Stomach (tissue), 9 donors: Measurements from ENCODE around the gene ESD. TPM values are rescaled to one million over a fixed set of nuclear protein-coding genes. Genes with fewer than 3 reads are reported as not detected.
"Not testable (repeated sequence)": the region's sequence is repeated elsewhere in the genome, so short reads cannot be mapped to it uniquely, and the experiment has no call there.

Source experiments
- DNase-seq, 2 donors: peaks; one replicate each; pipeline versions ENCODE4 v3.0.0 to v3.0.0-alpha.2; 2013 to 2019
- H3K27ac ChIP-seq, 5 donors: fragments of 200-600 bp in 4 of 5; sonication (generic) in 4 of 5; one replicate each; pipeline ENCODE4 v1.5.1; 2013 to 2019; ENCODE audit warnings: mild to moderate bottlenecking in 1 of 5, moderate library complexity in 1 of 5
- H3K27me3 ChIP-seq, 3 donors: fragments of 200-600 bp; sonication (generic); one replicate each; pipeline ENCODE4 v1.5.1; 2017 to 2019; ENCODE audit warnings: mixed run types in 1 of 3
- H3K36me3 ChIP-seq, 4 donors: fragments of 200-600 bp; sonication (generic); 1 replicate in 3 of 4; 2 replicates in 1 of 4; pipeline ENCODE4 v1.5.1; 2016 to 2019
- H3K4me1 ChIP-seq, 4 donors: fragments of 200-600 bp; sonication (generic); one replicate each; pipeline ENCODE4 v1.5.1; 2016 to 2019
- H3K4me3 ChIP-seq, 4 donors: fragments of 200-600 bp; sonication (generic) in 3 of 4; one replicate each; pipeline ENCODE4 v1.5.1; 2016 to 2019; ENCODE audit warnings: mild to moderate bottlenecking in 1 of 4
- H3K9me3 ChIP-seq, 4 donors: fragments of 200-600 bp; sonication (generic); one replicate each; pipeline ENCODE4 v1.5.1; 2016 to 2019
- EP300 ChIP-seq: sonication (generic); formaldehyde crosslinking; IDR thresholded peaks from one replicate; pipeline ENCODE4 v1.6.1; 2017; ENCODE audit warnings: antibody characterized with exemption
- POLR2A ChIP-seq, 4 donors: fragments of 450-650 bp; IDR thresholded peaks; one replicate each; pipeline ENCODE4 v1.6.1; 2016; ENCODE audit warnings: antibody characterized with exemption in 4 of 4, control low read depth in 2 of 4, mild to moderate bottlenecking in 1 of 4, moderate library complexity in 1 of 4
- POLR2AphosphoS5 ChIP-seq, 3 donors: sonication (generic); formaldehyde crosslinking; IDR thresholded peaks; one replicate each; pipeline ENCODE4 v1.6.1; 2016; ENCODE audit warnings: antibody characterized with exemption in 3 of 3
- WGBS, 5 donors: extraction: QIAGEN DNeasy Blood & Tissue Kit in 3 of 5; methylation state at CpG; one replicate each; pipeline versions ENCODE4 v1.1.5 to v1.1.7; 2013 to 2018; 5-methylcytosine and 5-hydroxymethylcytosine counted together
- intact Hi-C: fragments of 100-400 bp; cut with DNase I; formaldehyde crosslinking; loops from one replicate; pipeline ENCODE4 v1.15.1; 2023; ENCODE audit warnings: low total_unique reads
- polyA plus RNA-seq, 3 donors: library from polyadenylated mRNA; stranded (reverse); fragments of 200-250 nt; gene quantifications; one replicate each; pipeline ENCODE4 v1.2.3, GENCODE V29; 2013
- total RNA-seq, 5 donors: library from RNA; depleted of rRNA; stranded (reverse); fragments of >200 nt; gene quantifications; one replicate each; pipeline versions ENCODE4 v1.1.0 to v1.2.3, GENCODE V29; 2014 to 2016
- TF ChIP-seq, protein P1 (sequence below), 7 experiments: fragments of 450-650 bp in 4 of 7; fragments of 200-600 bp in 3 of 7; sonication (generic) in 3 of 7; IDR thresholded peaks; one replicate each; pipeline ENCODE4 v1.5.1; 2016 to 2019; ENCODE audit warnings: antibody characterized with exemption in 7 of 7, control low read depth in 2 of 7, mild to moderate bottlenecking in 1 of 7
- donor health status: healthy with polysubstance abuse.
- donor health status: Bipolar disorder and iron deficiency.
- donor health status: healthy.

The ESD gene
- total and polyA plus RNA-seq, 8 donors, result 26.8 to 116 (median 93.9) TPM

DNA sequence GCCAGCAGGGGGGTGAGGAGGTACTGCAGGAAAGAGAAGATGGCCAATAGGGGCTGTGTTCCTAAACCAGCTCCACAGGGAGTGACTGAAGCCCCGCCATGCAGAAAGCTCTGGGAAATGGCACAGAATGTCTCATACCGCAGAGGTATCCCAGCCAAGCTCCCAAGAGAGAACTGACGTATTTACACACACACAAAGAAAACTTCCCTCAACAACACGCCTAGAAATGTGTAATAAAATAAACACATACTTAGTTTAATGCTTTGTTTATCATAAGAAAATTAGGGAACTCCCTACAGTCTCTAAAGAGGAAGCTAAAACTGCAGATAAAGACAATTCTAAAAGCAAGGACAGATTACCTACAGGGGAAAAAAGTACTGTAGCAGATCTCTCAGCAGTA is 40.0 kb downstream of the ESD start:
- Histone ChIP-seq H3K36me3 (peaks cover 3 to 4% (median 3%) of the 10 kb centered on the region in 4 donors), H3K27ac (peak overlapping the region in 4 of 5 donors; percentile 43 to 77 (median 62)), H3K27me3 (no peaks in the 10 kb centered on the region), H3K4me1 (peaks cover 0 to 40% (median 25%) of the 10 kb centered on the region in 4 donors), H3K9me3 (no peaks in the 10 kb centered on the region), H3K4me3 (no peak overlapping the region)
- intact Hi-C loops, result no loop called here
- WGBS, 5 donors, result 2 to 25% (median 16%) methylated on average over 4 of the region's 4 CpGs
- TF ChIP-seq POLR2AphosphoS5 (IDR thresholded peaks at IDR 0.05), result peak in 1 of 3 donors; percentile 52
- no peak for TF ChIP-seq EP300
- peak in 1 of 2 donors; percentile 39 for DNase-seq

DNA sequence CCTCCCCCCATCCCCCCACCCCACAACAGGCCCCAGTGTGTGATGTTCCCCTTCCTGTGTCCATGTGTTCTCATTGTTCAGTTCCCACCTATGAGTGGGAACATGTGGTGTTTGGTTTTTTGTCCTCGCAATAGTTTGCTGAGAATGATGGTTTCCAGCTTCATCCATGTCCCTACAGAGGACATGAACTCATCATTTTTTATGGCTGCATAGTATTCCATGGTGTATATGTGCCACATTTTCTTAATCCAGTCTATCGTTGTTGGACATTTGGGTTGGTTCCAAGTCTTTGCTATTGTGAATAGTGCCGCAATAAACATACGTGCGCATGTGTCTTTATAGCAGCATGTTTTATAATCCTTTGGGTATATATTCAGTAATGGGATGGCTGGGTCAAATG is 41.5 kb downstream of the ESD start:
- peaks cover 0 to 49% (median 25%) of the 10 kb centered on the region in 4 donors for H3K4me1 ChIP-seq
- H3K27me3 ChIP-seq, intact Hi-C loops, H3K9me3 ChIP-seq, H3K4me3 ChIP-seq, H3K27ac ChIP-seq, DNase-seq: not testable (repeated sequence)
- 80 to 91% (median 85%) methylated on average over 1 to 4 of the region's 5 CpGs; no CpG with 5 or more reads in 1 of the 5 donors for WGBS, 5 donors
- H3K36me3 ChIP-seq, result peaks cover 10 to 18% (median 17%) of the 10 kb centered on the region in 4 donors

DNA sequence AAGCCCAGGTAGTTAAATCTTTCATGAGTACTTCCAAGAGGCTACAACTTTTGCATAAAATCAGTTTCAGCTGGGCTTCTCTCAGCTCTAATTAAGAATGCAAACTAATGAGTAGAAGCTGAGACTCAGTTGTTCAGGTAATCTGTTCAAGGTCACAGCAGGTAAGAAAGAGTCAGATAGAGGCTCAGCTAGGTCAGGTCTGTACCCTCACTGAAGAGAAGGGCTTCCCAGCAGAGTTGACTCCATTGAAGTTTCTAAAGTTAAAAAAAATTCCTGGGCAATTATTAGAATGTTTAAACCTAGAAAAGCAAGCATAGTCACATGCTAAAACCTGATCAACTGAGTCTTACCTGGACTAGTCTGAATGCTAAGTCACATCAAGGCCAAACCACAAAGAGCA is 42.1 kb downstream of the ESD start:
- no peaks in the 10 kb centered on the region for H3K27me3 ChIP-seq
- H3K36me3 ChIP-seq, result peaks cover 15 to 25% (median 24%) of the 10 kb centered on the region in 4 donors
- intact Hi-C loops, result no loop called here
- DNase-seq, result no peak
- no peak overlapping the region for H3K4me3 ChIP-seq
- TF ChIP-seq POLR2A (IDR thresholded peaks at IDR 0.05), result no peak
- no peak for TF ChIP-seq POLR2AphosphoS5 (IDR thresholded peaks at IDR 0.05)
- TF ChIP-seq EP300, result no peak
- TF ChIP-seq, protein P1, sequence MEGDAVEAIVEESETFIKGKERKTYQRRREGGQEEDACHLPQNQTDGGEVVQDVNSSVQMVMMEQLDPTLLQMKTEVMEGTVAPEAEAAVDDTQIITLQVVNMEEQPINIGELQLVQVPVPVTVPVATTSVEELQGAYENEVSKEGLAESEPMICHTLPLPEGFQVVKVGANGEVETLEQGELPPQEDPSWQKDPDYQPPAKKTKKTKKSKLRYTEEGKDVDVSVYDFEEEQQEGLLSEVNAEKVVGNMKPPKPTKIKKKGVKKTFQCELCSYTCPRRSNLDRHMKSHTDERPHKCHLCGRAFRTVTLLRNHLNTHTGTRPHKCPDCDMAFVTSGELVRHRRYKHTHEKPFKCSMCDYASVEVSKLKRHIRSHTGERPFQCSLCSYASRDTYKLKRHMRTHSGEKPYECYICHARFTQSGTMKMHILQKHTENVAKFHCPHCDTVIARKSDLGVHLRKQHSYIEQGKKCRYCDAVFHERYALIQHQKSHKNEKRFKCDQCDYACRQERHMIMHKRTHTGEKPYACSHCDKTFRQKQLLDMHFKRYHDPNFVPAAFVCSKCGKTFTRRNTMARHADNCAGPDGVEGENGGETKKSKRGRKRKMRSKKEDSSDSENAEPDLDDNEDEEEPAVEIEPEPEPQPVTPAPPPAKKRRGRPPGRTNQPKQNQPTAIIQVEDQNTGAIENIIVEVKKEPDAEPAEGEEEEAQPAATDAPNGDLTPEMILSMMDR (IDR thresholded peaks at IDR 0.05), result no peak
- H3K9me3 ChIP-seq, result no peaks in the 10 kb centered on the region
- peaks cover 0 to 49% (median 21%) of the 10 kb centered on the region in 4 donors for H3K4me1 ChIP-seq
- H3K27ac ChIP-seq, result no peak overlapping the region

DNA sequence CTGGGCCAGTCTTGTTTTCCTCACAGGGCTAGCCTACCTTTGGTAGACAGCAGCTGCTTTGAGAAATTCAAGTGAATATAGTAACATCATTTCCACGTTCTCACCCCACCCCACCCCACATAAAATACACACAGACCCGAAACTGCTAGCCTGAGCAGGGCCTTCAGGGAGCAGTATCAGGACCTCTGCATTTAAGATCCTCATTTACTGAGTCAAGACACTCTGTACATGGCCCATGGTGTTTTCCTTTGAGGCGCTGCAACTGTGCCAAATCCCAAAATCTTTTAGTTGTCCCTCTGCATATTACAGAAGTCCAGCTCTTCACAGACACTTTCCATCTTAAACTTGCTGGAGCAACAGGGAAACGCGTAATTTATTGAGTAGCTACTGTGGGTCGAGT is 43.0 kb downstream of the ESD start:
- DNase-seq, result no peak
- no peak overlapping the region for H3K4me3 ChIP-seq
- H3K9me3 ChIP-seq, result no peaks in the 10 kb centered on the region
- WGBS, 5 donors, result 82 to 89% (median 87%) methylated on average over 6 of the region's 6 CpGs
- H3K36me3 ChIP-seq, result peaks cover 23 to 33% (median 33%) of the 10 kb centered on the region in 4 donors
- no peak for TF ChIP-seq POLR2AphosphoS5 (IDR thresholded peaks at IDR 0.05)
- TF ChIP-seq POLR2A (IDR thresholded peaks at IDR 0.05), result no peak
- no peak for TF ChIP-seq EP300
- TF ChIP-seq, protein P1 (IDR thresholded peaks at IDR 0.05), result no peak
- H3K27ac ChIP-seq, result no peak overlapping the region
- no peaks in the 10 kb centered on the region for H3K27me3 ChIP-seq
- intact Hi-C loops, result no loop called here
- peaks cover 0 to 43% (median 18%) of the 10 kb centered on the region in 4 donors for H3K4me1 ChIP-seq

DNA sequence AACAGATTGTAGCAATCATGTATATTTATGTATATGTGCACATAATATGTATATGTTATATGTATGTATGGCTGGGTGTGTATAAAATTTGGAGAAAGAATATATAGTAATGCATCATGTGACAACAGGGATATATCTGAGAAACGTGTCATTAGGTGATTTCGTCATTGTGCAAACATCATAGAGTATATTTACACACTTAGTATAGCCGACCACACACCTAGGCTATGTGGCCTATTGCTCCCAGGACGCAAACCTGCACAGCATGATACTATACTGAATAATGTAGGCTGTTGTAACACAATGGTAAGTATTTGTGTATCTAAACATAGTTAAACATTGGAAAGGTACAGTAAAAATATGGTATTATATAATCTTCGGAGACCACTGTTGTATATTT is 43.8 kb downstream of the ESD start:
- TF ChIP-seq, protein P1 (IDR thresholded peaks at IDR 0.05), result no peak
- peak in 2 of 3 donors; percentile 32 to 39 for TF ChIP-seq POLR2AphosphoS5 (IDR thresholded peaks at IDR 0.05)
- Histone ChIP-seq H3K4me3 (no peak overlapping the region), H3K9me3 (no peaks in the 10 kb centered on the region), H3K27me3 (no peaks in the 10 kb centered on the region), H3K4me1 (peaks cover 0 to 35% (median 13%) of the 10 kb centered on the region in 4 donors), H3K36me3 (peaks cover 27 to 41% (median 41%) of the 10 kb centered on the region in 4 donors), H3K27ac (no peak overlapping the region)
- 40 to 56% (median 49%) methylated on average over 5 of the region's 5 CpGs for WGBS, 5 donors
- DNase-seq, result peak in 1 of 2 donors; percentile 62
- intact Hi-C loops, result no loop called here
